ENCODE measurements around the gene MRFAP1. TPM values are rescaled to one million over a fixed set of nuclear protein-coding genes. Genes with fewer than 3 reads are reported as not detected.
A peak's percentile ranks its signal among the peaks of the same experiment; 100 is the strongest.

MRFAP1 gene
- polyA plus RNA-seq, result 100 to 1,000 TPM; 226 to 324 (median 276) TPM
- long read RNA-seq, donor 1, transcript MRFAP1-201 (3 exons, 2,049 nt), result minor isoform, 29 of 683 reads
- long read RNA-seq, donor 1, transcript MRFAP1-202 (2 exons, 1,584 nt), result minor isoform, 105 of 683 reads
- long read RNA-seq, donor 1, transcript MRFAP1-204 (1 exons, 1,982 nt), result major isoform, 290 of 683 reads
- long read RNA-seq, donor 1, partial matches to known transcripts, result 79 of 683 reads
- long read RNA-seq, donor 1, other reads (novel, unspliced or antisense), result 180 of 683 reads
- long read RNA-seq, donor 2, transcript MRFAP1-201 (3 exons, 2,049 nt), result minor isoform, 5 of 113 reads
- long read RNA-seq, donor 2, transcript MRFAP1-202 (2 exons, 1,584 nt), result minor isoform, 17 of 113 reads
- long read RNA-seq, donor 2, transcript MRFAP1-204 (1 exons, 1,982 nt), result major isoform, 73 of 113 reads
- long read RNA-seq, donor 2, partial matches to known transcripts, result 18 of 113 reads
- long read RNA-seq, donor 2, other reads (novel, unspliced or antisense), result 0 of 113 reads
- long read RNA-seq, donor 3, transcript MRFAP1-201 (3 exons, 2,049 nt), result minor isoform, 9 of 272 reads
- long read RNA-seq, donor 3, transcript MRFAP1-204 (1 exons, 1,982 nt), result major isoform, 134 of 272 reads
- long read RNA-seq, donor 3, transcript MRFAP1-202 (2 exons, 1,584 nt), result minor isoform, 51 of 272 reads
- long read RNA-seq, donor 3, partial matches to known transcripts, result 27 of 272 reads
- long read RNA-seq, donor 3, other reads (novel, unspliced or antisense), result 51 of 272 reads
- long read RNA-seq, donor 4, transcript MRFAP1-204 (1 exons, 1,982 nt), result major isoform, 9 of 14 reads
- long read RNA-seq, donor 4, partial matches to known transcripts, result 0 of 14 reads
- long read RNA-seq, donor 4, other reads (novel, unspliced or antisense), result 0 of 14 reads
- long read RNA-seq, donor 5, transcript MRFAP1-201 (3 exons, 2,049 nt), result minor isoform, 5 of 92 reads
- long read RNA-seq, donor 5, transcript MRFAP1-204 (1 exons, 1,982 nt), result major isoform, 60 of 92 reads
- long read RNA-seq, donor 5, transcript MRFAP1-202 (2 exons, 1,584 nt), result minor isoform, 13 of 92 reads
- long read RNA-seq, donor 5, partial matches to known transcripts, result 8 of 92 reads
- long read RNA-seq, donor 5, other reads (novel, unspliced or antisense), result 6 of 92 reads
- long read RNA-seq, donor 6, transcript MRFAP1-204 (1 exons, 1,982 nt), result major isoform, 162 of 281 reads
- long read RNA-seq, donor 6, transcript MRFAP1-202 (2 exons, 1,584 nt), result minor isoform, 46 of 281 reads
- long read RNA-seq, donor 6, transcript MRFAP1-201 (3 exons, 2,049 nt), result minor isoform, 18 of 281 reads
- long read RNA-seq, donor 6, partial matches to known transcripts, result 26 of 281 reads
- long read RNA-seq, donor 6, other reads (novel, unspliced or antisense), result 29 of 281 reads
- long read RNA-seq, donor 7, result 0 reads
- long read RNA-seq, donor 8, transcript MRFAP1-202 (2 exons, 1,584 nt), result minor isoform, 5 of 42 reads
- long read RNA-seq, donor 8, transcript MRFAP1-204 (1 exons, 1,982 nt), result major isoform, 33 of 42 reads
- long read RNA-seq, donor 8, partial matches to known transcripts, result 0 of 42 reads
- long read RNA-seq, donor 8, other reads (novel, unspliced or antisense), result 0 of 42 reads
- long read RNA-seq, donor 9, transcript MRFAP1-204 (1 exons, 1,982 nt), result major isoform, 25 of 49 reads
- long read RNA-seq, donor 9, transcript MRFAP1-202 (2 exons, 1,584 nt), result minor isoform, 12 of 49 reads
- long read RNA-seq, donor 9, partial matches to known transcripts, result 8 of 49 reads
- long read RNA-seq, donor 9, other reads (novel, unspliced or antisense), result 0 of 49 reads
- long read RNA-seq, donor 10, transcript MRFAP1-204 (1 exons, 1,982 nt), result major isoform, 205 of 466 reads
- long read RNA-seq, donor 10, transcript MRFAP1-202 (2 exons, 1,584 nt), result minor isoform, 79 of 466 reads
- long read RNA-seq, donor 10, transcript MRFAP1-201 (3 exons, 2,049 nt), result minor isoform, 18 of 466 reads
- long read RNA-seq, donor 10, partial matches to known transcripts, result 71 of 466 reads
- long read RNA-seq, donor 10, other reads (novel, unspliced or antisense), result 93 of 466 reads

GRCh38 chr4:6640292-6641163 lies at the start of gene MRFAP1:
TSS of gene MRFAP1 (plus strand) at chr4:6640685. CDS start at chr4:6640863, 178 bp downstream.
- FAIRE-seq, result no peak
- 0% methylated on average over 90 of the region's 90 CpGs for WGBS, 3 donors
- no peaks in the 10 kb centered on the region for H3K27me3 ChIP-seq (ENCODE audit: control insufficient read depth in 3 of 3, insufficient read depth in 3 of 3, low read length in 3 of 3)

GRCh38 chr4:6591313-6591712 lies 49.2 kb upstream of the MRFAP1 start:
- Histone ChIP-seq H3K9me3 (ENCODE audit: control insufficient read depth in 2 of 2, insufficient read depth in 1 of 2, low read depth in 1 of 2, low read length in 1 of 2) (no peaks in the 10 kb centered on the region), H3K27me3 (ENCODE audit: control insufficient read depth in 3 of 3, insufficient read depth in 3 of 3, low read length in 3 of 3) (no peaks in the 10 kb centered on the region), H3K4me3 (ENCODE audit: low read depth in 1 of 3, low read length in 3 of 3) (no peak overlapping the region), H3K36me3 (ENCODE audit: control insufficient read depth in 3 of 3, insufficient read depth in 2 of 3, low read depth in 1 of 3, low read length in 3 of 3) (peaks cover 0 to 37% (median 5%) of the 10 kb centered on the region in 3 donors), H3K4me1 (ENCODE audit: control insufficient read depth in 3 of 3, insufficient read depth in 2 of 3, low read depth in 1 of 3, low read length in 2 of 3) (no peaks in the 10 kb centered on the region), H3K27ac (ENCODE audit: low read depth in 1 of 3, low read length in 2 of 3) (no peak overlapping the region)
- 79 to 80% (median 79%) methylated on average over 9 of the region's 9 CpGs for WGBS, 3 donors
- FAIRE-seq, result no peak
- no peak for DNase-seq

More at GRCh38 chr4:6640292-6641163, at the start of gene MRFAP1:
- Histone ChIP-seq H3K27ac (ENCODE audit: low read depth in 1 of 3, low read length in 2 of 3) (peak within 1 kb of the TSS; percentile 89 to 97 (median 97)), H3K4me1 (ENCODE audit: control insufficient read depth in 3 of 3, insufficient read depth in 2 of 3, low read depth in 1 of 3, low read length in 2 of 3) (peaks cover 5 to 10% (median 9%) of the 10 kb centered on the region in 3 donors), H3K9me3 (ENCODE audit: control insufficient read depth in 2 of 2, insufficient read depth in 1 of 2, low read depth in 1 of 2, low read length in 1 of 2) (no peaks in the 10 kb centered on the region), H3K4me3 (ENCODE audit: low read depth in 1 of 3, low read length in 3 of 3) (peak within 1 kb of the TSS; percentile 80 to 89 (median 84)), H3K36me3 (ENCODE audit: control insufficient read depth in 3 of 3, insufficient read depth in 2 of 3, low read depth in 1 of 3, low read length in 3 of 3) (peaks cover 4 to 11% (median 8%) of the 10 kb centered on the region in 3 donors)
- peak; percentile 94 to 98 for DNase-seq

- H3K4me3 ChIP-seq (ENCODE audit: low read depth in 1 of 3, low read length in 3 of 3), result no peak overlapping the region
- H3K9me3 ChIP-seq (ENCODE audit: control insufficient read depth in 2 of 2, insufficient read depth in 1 of 2, low read depth in 1 of 2, low read length in 1 of 2), result no peaks in the 10 kb centered on the region
- no peaks in the 10 kb centered on the region for H3K27me3 ChIP-seq (ENCODE audit: control insufficient read depth in 3 of 3, insufficient read depth in 3 of 3, low read length in 3 of 3)
- H3K27ac ChIP-seq (ENCODE audit: low read depth in 1 of 3, low read length in 2 of 3), result no peak overlapping the region
- FAIRE-seq (no peak), DNase-seq (no peak)
- peaks cover 0 to 42% (median 5%) of the 10 kb centered on the region in 3 donors for H3K36me3 ChIP-seq (ENCODE audit: control insufficient read depth in 3 of 3, insufficient read depth in 2 of 3, low read depth in 1 of 3, low read length in 3 of 3)
- H3K4me1 ChIP-seq (ENCODE audit: control insufficient read depth in 3 of 3, insufficient read depth in 2 of 3, low read depth in 1 of 3, low read length in 2 of 3), result no peaks in the 10 kb centered on the region
- 84 to 86% (median 85%) methylated on average over 9 of the region's 9 CpGs for WGBS, 3 donors
These were observed 48.7 kb upstream of the MRFAP1 start for GRCh38 chr4:6591781-6592180.

- H3K36me3 ChIP-seq (ENCODE audit: control insufficient read depth in 3 of 3, insufficient read depth in 2 of 3, low read depth in 1 of 3, low read length in 3 of 3), result peaks cover 2 to 51% (median 5%) of the 10 kb centered on the region in 3 donors
- no peak overlapping the region for H3K4me3 ChIP-seq (ENCODE audit: low read depth in 1 of 3, low read length in 3 of 3)
- FAIRE-seq (no peak), DNase-seq (no peak)
- 93 to 96% (median 95%) methylated on average over 16 of the region's 16 CpGs for WGBS, 3 donors
- no peaks in the 10 kb centered on the region for H3K4me1 ChIP-seq (ENCODE audit: control insufficient read depth in 3 of 3, insufficient read depth in 2 of 3, low read depth in 1 of 3, low read length in 2 of 3)
- H3K9me3 ChIP-seq (ENCODE audit: control insufficient read depth in 2 of 2, insufficient read depth in 1 of 2, low read depth in 1 of 2, low read length in 1 of 2), result no peaks in the 10 kb centered on the region
- no peak overlapping the region for H3K27ac ChIP-seq (ENCODE audit: low read depth in 1 of 3, low read length in 2 of 3)
- H3K27me3 ChIP-seq (ENCODE audit: control insufficient read depth in 3 of 3, insufficient read depth in 3 of 3, low read length in 3 of 3), result no peaks in the 10 kb centered on the region
These were observed 47.5 kb upstream of the MRFAP1 start for GRCh38 chr4:6592804-6593563.

- FAIRE-seq, result no peak
These were observed 46.1 kb upstream of the MRFAP1 start for GRCh38 chr4:6594341-6594740.

GRCh38 chr4:6594826-6595355 lies 45.6 kb upstream of the MRFAP1 start:
- FAIRE-seq, result no peak
- no peaks in the 10 kb centered on the region for H3K9me3 ChIP-seq (ENCODE audit: control insufficient read depth in 2 of 2, insufficient read depth in 1 of 2, low read depth in 1 of 2, low read length in 1 of 2)
- H3K4me1 ChIP-seq (ENCODE audit: control insufficient read depth in 3 of 3, insufficient read depth in 2 of 3, low read depth in 1 of 3, low read length in 2 of 3), result no peaks in the 10 kb centered on the region
- WGBS, 3 donors, result 83 to 96% (median 89%) methylated on average over 6 to 7 of the region's 7 CpGs
- no peaks in the 10 kb centered on the region for H3K27me3 ChIP-seq (ENCODE audit: control insufficient read depth in 3 of 3, insufficient read depth in 3 of 3, low read length in 3 of 3)
- DNase-seq, result no peak
- H3K4me3 ChIP-seq (ENCODE audit: low read depth in 1 of 3, low read length in 3 of 3), result no peak overlapping the region
- H3K36me3 ChIP-seq (ENCODE audit: control insufficient read depth in 3 of 3, insufficient read depth in 2 of 3, low read depth in 1 of 3, low read length in 3 of 3), result peaks cover 2 to 53% (median 7%) of the 10 kb centered on the region in 3 donors
- H3K27ac ChIP-seq (ENCODE audit: low read depth in 1 of 3, low read length in 2 of 3), result no peak overlapping the region

More at GRCh38 chr4:6594341-6594740, 46.1 kb upstream of the MRFAP1 start:
- no peaks in the 10 kb centered on the region for H3K4me1 ChIP-seq (ENCODE audit: control insufficient read depth in 3 of 3, insufficient read depth in 2 of 3, low read depth in 1 of 3, low read length in 2 of 3)
- no peak overlapping the region for H3K4me3 ChIP-seq (ENCODE audit: low read depth in 1 of 3, low read length in 3 of 3)
- 95 to 98% (median 97%) methylated on average over 22 of the region's 22 CpGs for WGBS, 3 donors
- no peak for DNase-seq
- H3K27me3 ChIP-seq (ENCODE audit: control insufficient read depth in 3 of 3, insufficient read depth in 3 of 3, low read length in 3 of 3), result no peaks in the 10 kb centered on the region
- H3K36me3 ChIP-seq (ENCODE audit: control insufficient read depth in 3 of 3, insufficient read depth in 2 of 3, low read depth in 1 of 3, low read length in 3 of 3), result peaks cover 2 to 57% (median 7%) of the 10 kb centered on the region in 3 donors
- H3K9me3 ChIP-seq (ENCODE audit: control insufficient read depth in 2 of 2, insufficient read depth in 1 of 2, low read depth in 1 of 2, low read length in 1 of 2), result no peaks in the 10 kb centered on the region
- H3K27ac ChIP-seq (ENCODE audit: low read depth in 1 of 3, low read length in 2 of 3), result no peak overlapping the region
